ENCODE measurements around the gene PCDHB6.
"Not testable (repeated sequence)": the region's sequence is repeated elsewhere in the genome, so short reads cannot be mapped to it uniquely, and the experiment has no call there.

The PCDHB6 gene

GRCh38 chr5:141172381-141173204, 22.7 kb downstream of the PCDHB6 start, which contains the start of gene PCDHB7:
Gene PCDHB7, plus strand, starts transcription at chr5:141172644. Its CDS starts 192 bp downstream, at chr5:141172836.
- peak; percentile 49 for DNase-seq

- not testable (repeated sequence) for DNase-seq
Measured at GRCh38 chr5:141174291-141175104, 24.6 kb downstream of the PCDHB6 start.

GRCh38 chr5:141175933-141176332, 26.1 kb downstream of the PCDHB6 start:
- no peak for DNase-seq

GRCh38 chr5:141177577-141178191, 27.8 kb downstream of the PCDHB6 start, which contains the start of gene PCDHB8:
Gene PCDHB8, plus strand, starts transcription at chr5:141177790. Its CDS starts 245 bp downstream, at chr5:141178035.
- DNase-seq: not testable (repeated sequence)

- not testable (repeated sequence) for DNase-seq
Measured at GRCh38 chr5:141179371-141179770, 29.5 kb downstream of the PCDHB6 start.

- DNase-seq: not testable (repeated sequence)
Measured at GRCh38 chr5:141179876-141180275, 30.0 kb downstream of the PCDHB6 start.

GRCh38 chr5:141180313-141180712, 30.5 kb downstream of the PCDHB6 start:
- DNase-seq: no peak

GRCh38 chr5:141182248-141182647, 32.4 kb downstream of the PCDHB6 start, which contains the start of gene PCDHB16:
Gene PCDHB16, plus strand, starts transcription at chr5:141182387. Its CDS starts 173 bp downstream, at chr5:141182560.
- no peak for DNase-seq

- not testable (repeated sequence) for DNase-seq
Measured at GRCh38 chr5:141184117-141184855, 34.4 kb downstream of the PCDHB6 start.

- peak; percentile 25 for DNase-seq
Measured at GRCh38 chr5:141186897-141187512, 37.1 kb downstream of the PCDHB6 start, which contains the start of gene PCDHB9. Gene PCDHB9, plus strand, starts transcription at chr5:141187161. Its CDS starts 158 bp downstream, at chr5:141187319.

- DNase-seq: not testable (repeated sequence)
Measured at GRCh38 chr5:141188682-141189081, 38.8 kb downstream of the PCDHB6 start.

GRCh38 chr5:141189131-141189530, 39.3 kb downstream of the PCDHB6 start:
- DNase-seq: not testable (repeated sequence)

- DNase-seq: peak; percentile 34
Measured at GRCh38 chr5:141192110-141192725, 42.4 kb downstream of the PCDHB6 start, which contains the start of gene PCDHB10. Gene PCDHB10, plus strand, starts transcription at chr5:141192353. Its CDS starts 200 bp downstream, at chr5:141192553.

GRCh38 chr5:141194332-141194731, 44.5 kb downstream of the PCDHB6 start:
- DNase-seq: not testable (repeated sequence)

- no peak for DNase-seq
Measured at GRCh38 chr5:141196363-141196762, 46.5 kb downstream of the PCDHB6 start.

- peak; percentile 19 for DNase-seq
Measured at GRCh38 chr5:141199359-141200235, 49.7 kb downstream of the PCDHB6 start, which contains the start of gene PCDHB11. Gene PCDHB11, plus strand, starts transcription at chr5:141199627. Its CDS starts 148 bp downstream, at chr5:141199775.

- DNase-seq: not testable (repeated sequence)
Measured at GRCh38 chr5:141201126-141201525, 51.3 kb downstream of the PCDHB6 start.

GRCh38 chr5:141201646-141202045, 51.8 kb downstream of the PCDHB6 start:
- not testable (repeated sequence) for DNase-seq
